ENCODE data around the gene GDF15.

GDF15 gene

DNA sequence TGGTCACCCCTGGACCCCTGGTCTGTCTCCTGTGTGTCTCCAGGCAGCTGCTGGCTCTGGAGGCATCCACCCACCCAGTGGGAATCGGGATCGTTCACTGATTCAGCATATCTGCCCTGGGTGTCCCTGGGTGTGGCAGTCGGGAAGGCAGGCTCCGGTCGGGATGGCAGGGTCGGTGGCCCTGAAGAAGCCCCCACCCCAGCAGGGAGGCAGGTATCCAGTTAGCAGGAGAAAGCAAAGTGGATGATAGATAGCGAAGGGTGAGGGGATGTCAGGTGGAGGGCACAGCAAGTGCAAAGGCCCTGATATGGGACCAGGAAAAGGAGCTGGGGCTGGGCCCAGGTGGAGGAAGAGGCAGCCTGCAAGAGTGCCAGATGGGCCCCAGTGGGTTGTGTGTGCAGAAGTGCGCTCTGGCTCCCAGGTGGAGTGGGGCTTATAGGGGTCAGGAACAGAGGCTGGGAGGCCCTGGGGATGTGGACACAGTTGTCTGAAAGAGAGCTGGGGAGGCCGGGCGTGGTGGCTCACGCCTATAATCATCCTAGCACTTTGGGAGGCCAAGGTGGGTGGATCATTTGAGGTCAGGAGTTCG lies 35.5 kb downstream of the GDF15 start:
- TF ChIP-seq, protein P1, sequence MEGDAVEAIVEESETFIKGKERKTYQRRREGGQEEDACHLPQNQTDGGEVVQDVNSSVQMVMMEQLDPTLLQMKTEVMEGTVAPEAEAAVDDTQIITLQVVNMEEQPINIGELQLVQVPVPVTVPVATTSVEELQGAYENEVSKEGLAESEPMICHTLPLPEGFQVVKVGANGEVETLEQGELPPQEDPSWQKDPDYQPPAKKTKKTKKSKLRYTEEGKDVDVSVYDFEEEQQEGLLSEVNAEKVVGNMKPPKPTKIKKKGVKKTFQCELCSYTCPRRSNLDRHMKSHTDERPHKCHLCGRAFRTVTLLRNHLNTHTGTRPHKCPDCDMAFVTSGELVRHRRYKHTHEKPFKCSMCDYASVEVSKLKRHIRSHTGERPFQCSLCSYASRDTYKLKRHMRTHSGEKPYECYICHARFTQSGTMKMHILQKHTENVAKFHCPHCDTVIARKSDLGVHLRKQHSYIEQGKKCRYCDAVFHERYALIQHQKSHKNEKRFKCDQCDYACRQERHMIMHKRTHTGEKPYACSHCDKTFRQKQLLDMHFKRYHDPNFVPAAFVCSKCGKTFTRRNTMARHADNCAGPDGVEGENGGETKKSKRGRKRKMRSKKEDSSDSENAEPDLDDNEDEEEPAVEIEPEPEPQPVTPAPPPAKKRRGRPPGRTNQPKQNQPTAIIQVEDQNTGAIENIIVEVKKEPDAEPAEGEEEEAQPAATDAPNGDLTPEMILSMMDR (IDR thresholded peaks at IDR 0.05) = no peak
- DNase-seq (ENCODE audit: low spot score) = peak; percentile 75
- Histone ChIP-seq H3K27ac (peak overlapping the region; percentile 5 to 97), H3K4me3 (peak overlapping the region; percentile 81)

GRCh38 chr19:18422530-18423191 lies 36.7 kb downstream of the GDF15 start:
- no peak overlapping the region for H3K4me3 ChIP-seq
- TF ChIP-seq, protein P1 (IDR thresholded peaks at IDR 0.05) = no peak
- peak; percentile 73 for DNase-seq (ENCODE audit: low spot score)
- H3K27ac ChIP-seq = peak overlapping the region in 1 of 2 donors; percentile 17

DNA sequence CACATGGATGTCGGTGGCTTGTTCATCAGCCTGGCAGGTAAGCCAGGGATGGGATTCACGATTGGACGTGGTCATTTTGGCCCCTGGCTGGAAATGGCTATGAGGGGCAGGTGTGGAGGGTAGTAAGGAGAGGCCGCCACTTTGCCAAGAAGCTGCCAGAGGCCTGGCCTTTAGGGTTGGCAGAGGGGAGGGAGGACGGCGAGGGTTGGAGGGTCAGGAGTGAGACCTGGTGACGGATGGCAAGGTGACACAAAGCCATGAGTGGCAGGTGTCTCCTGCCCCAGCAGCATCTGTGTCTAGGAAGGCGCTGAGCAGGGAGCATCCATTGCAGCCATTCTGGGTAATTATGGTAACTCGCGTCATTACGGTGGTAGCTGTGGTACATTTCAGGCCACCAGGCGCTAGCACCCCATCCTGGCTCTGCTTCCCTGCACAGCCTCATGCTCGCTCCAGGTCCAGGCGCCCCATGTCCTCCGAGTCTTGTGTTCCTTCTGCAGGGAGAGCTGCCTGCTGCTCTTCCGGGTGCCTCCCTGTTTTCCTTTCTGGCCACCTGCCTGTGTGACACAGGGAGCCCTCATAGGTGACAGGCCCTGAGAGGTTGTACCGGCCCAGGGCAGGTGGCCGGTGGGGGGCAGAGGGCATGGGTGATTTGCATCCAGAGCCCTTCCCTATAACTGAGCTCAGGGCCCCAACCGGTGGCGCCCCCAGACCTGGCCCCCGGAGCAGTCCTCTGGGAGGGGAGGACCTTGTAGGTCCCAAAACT lies 37.5 kb downstream of the GDF15 start:
- DNase-seq (ENCODE audit: low spot score) = peak; percentile 77
- H3K4me3 ChIP-seq = no peak overlapping the region

GRCh38 chr19:18424122-18424889 lies 38.3 kb downstream of the GDF15 start:
- peak; percentile 72 for DNase-seq (ENCODE audit: low spot score)
- TF ChIP-seq, protein P1 (IDR thresholded peaks at IDR 0.05) = no peak
- H3K4me3 ChIP-seq = no peak overlapping the region

More for the DNA sequence above, 37.5 kb downstream of the GDF15 start:
- TF ChIP-seq, protein P1 (IDR thresholded peaks at IDR 0.05) = no peak
- peak overlapping the region in 1 of 2 donors; percentile 17 for H3K27ac ChIP-seq

GRCh38 chr19:18424890-18425514 lies 39.0 kb downstream of the GDF15 start:
- TF ChIP-seq, protein P1 (IDR thresholded peaks at IDR 0.05) = no peak
- peak; percentile 74 for DNase-seq (ENCODE audit: low spot score)
- no peak overlapping the region for H3K4me3 ChIP-seq
- peak overlapping the region; percentile 63 to 91 for H3K27ac ChIP-seq

More at GRCh38 chr19:18424122-18424889, 38.3 kb downstream of the GDF15 start:
- peak overlapping the region in 1 of 2 donors; percentile 40 for H3K27ac ChIP-seq

Data from coronary artery (tissue), 2 donors.